ENCODE measurements around the gene CSF2RB.

CSF2RB gene

DNA sequence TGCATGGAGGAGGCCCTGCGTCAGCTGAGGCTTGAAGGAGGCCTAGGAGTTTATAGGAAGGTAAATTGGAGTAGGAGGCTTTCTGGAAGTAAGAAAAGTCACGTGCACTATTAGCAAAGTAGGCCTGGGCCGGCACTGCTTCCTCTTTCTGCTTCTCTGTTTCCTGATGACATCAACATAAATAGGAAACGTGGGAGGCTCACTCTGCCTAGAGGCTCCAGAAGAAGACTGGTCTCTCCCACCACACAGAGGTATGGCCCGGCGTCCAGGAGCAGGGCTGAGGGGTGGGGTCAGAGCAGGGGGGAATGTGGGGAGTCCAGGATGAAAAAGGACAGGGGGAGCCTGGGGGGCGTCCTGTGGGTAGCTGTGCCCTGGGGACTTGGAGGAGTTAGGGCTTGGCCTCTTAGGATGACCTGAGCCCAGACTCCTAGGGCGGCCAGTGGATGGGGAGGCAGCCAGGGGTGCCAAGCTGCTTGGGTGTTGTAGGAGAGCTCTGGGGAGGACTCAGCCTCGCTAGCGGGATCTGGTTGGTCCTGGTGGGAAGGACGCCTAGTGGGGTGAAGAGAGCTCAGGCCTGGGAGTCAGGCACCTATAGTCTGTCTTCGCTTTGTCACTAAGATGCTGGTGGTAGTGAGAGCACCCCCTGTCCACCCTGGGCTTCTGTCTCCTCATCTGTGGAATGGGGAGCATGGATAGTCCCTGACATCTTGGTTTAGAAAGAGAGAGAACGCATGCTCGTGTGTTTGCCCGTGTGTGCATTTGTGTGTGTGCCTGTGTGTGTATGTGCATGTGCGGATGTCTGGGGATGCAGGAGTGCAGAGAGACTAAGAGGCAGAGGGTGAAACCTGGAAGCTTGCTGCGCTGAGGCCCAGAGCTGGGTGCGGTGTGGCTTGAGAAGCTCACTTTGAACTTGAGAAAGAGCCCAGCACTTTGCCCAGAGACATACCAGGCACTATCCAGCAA is at the start of gene CSF2RB:
CSF2RB (plus strand) TSS at position 202 of the 963 bp plus-strand sequence. CDS start 8,580 bp downstream, outside the sequence.
- DNase-seq, result peak; percentile 22

DNA sequence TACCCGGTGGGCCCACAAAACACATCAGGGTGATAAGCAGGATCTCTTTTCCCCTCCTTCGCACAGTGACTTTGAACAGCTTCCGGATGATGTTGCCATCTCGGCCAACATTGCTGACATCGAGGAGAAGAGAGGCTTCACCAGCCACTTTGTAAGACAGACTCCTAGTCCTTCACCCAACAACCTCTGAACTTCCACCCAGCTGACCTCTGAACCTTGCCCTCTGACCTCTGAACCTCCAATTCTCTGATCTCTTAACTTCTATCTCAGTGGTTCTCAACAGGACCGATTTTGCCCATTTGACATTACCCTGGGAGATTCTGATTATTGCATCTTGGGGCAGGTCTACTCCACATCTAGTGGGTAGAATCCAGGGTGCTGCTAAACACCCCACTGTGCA is 49.4 kb upstream of the CSF2RB start:
- no peak for DNase-seq

DNA sequence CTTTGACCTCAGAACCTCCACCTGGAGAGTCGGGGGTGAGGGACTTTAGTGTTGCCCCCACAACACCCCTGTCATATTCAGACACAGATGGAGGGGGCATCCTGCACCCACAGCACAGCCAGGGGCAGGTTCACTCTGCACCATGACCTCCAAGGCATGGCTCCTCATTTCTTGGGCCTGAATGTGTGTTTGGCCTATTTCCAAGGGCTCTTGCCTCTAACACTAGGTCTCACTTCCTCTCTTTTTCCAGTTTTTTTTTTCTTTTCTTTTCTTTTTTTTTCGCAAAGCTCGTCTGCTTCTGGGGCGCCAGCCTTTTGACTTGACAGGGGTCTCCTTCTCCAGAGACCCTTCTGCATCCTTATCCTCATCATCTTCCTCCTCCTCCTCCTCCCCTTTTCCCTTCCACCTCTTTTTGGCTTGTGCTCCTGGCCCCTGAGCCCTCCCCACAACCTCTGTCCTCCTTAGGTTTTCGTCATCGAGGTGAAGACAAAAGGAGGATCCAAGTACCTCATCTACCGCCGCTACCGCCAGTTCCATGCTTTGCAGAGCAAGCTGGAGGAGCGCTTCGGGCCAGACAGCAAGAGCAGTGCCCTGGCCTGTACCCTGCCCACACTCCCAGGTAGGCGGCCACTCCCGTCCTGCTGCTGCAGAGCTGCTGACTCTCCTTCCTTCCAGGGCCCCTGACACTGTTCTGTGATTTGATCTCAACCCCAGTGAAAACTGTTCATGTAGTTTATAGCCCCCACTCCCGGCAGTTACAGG is 48.8 kb upstream of the CSF2RB start:
- no peak for DNase-seq

DNA sequence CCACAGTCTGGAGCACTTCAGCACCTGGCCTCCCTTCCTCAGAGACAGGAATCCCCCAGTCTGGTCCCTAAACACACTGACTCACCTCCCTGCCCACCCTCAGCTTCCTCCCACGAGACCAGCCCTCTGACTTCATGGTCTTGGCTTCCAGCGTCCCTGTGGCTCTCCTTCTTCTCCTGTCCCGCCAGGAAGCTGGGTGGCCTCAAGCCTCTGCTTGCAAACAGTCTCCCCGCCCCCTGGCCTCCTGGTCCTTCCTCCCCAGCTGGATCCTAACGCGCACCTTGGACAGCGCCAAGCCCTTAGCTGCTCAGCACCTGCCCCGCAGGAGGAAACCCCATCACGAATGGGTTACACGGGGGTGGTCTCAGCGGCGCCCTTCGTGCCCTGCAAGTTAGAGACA is 48.1 kb upstream of the CSF2RB start:
- no peak for DNase-seq

DNA sequence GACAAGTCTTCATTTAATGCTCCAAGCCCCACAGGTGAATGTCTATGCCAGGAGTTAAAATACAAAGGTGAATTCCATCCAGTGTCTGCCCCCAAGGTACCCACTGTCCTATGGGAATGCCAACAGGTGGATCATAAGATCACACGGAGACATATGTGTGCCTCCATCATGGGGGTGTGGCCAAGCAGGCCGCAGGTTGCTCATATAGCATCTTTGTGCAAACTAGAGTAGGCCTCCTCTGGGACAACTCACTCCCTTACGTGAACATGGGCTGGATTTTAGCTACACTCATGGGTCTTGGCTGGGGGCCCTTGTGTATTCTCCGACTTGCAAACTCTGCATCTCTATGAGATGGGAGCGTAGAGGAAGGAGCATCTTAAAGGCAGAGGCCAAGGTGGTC is 45.7 kb upstream of the CSF2RB start:
- no peak for DNase-seq

DNA sequence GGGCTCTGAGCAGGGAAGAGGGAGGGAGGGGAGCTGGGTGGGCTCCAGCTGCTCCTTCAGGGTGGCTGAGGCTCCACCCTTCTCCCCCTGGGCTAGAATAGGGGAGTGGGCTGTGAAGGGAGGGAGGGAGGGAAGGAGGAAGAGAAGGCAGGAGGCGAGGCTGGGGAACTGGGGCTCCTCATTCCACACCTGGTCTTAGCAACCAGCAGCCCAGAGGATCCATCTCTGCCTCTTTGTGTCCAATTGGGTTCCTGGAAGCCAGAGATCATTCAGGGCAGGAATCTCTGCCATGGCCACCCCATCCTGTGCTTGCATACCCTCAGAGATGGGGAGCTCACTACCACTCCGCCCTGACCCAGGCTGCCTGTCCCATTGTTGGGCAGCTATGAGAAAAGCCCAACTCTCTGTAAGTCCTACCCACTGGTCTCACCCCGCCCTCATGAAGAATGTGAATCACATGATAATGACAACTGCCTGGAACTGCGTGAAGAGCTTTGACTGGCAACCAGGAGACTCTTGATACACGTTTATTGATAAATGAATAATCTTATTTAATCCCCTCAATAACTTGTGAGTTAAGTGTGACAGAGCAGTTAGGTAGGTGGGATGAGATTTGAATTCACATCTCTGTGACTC is 44.8 kb upstream of the CSF2RB start:
- DNase-seq, result no peak

DNA sequence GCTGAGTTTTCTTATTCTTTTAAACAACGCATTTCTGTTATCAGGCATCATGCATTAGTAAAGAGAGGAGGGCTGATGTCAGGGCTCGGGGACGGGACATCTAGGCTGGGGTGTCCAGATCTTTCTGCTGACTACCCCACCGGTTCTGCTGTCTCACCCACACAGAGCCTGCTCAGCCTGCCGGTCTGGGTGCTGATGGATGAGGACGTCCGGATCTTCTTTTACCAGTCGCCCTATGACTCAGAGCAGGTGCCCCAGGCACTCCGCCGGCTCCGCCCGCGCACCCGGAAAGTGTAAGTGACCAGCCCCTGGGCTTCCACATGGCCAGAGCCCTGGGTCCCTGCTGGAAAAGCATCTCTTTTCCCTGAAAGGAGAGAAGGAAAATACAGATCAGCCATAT is 43.2 kb upstream of the CSF2RB start:
- DNase-seq, result no peak

DNA sequence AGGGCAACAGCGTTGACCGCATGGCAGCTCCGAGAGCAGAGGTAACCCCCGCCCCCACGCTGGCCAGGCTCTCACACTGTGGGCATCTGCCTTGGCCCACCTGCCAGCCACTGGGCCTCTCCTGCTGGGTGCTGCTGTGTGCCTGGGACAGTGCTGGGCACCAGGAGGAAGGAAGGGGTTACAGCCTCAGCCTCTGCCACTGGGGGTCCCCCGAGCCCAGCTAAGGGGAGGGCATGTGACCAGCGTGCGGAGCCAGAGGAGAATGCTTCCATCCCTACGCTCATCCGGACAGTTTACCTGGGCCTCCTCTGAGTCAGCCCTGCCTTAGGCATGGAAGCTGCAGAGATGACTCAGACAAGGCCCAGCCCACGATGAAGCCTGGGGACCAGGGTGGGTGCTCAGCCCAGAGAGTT is 41.8 kb upstream of the CSF2RB start:
- DNase-seq, result no peak

DNA sequence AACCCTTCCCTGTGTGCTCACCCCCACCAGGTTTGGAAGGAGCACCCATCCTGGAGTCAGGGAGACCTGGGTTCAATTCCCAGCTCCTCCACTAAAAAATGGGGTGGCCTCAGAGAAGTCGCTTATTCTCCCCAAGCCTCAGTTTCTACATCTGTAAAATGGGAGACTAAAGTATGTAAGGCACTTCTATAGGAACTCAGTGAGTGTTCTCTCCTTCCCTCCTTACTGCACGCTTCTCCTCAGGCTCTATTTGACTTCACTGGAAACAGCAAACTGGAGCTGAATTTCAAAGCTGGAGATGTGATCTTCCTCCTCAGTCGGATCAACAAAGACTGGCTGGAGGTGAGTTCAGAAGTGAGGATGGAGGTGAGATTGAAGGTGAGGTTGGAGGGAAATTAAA is 41.3 kb upstream of the CSF2RB start:
- DNase-seq, result no peak

DNA sequence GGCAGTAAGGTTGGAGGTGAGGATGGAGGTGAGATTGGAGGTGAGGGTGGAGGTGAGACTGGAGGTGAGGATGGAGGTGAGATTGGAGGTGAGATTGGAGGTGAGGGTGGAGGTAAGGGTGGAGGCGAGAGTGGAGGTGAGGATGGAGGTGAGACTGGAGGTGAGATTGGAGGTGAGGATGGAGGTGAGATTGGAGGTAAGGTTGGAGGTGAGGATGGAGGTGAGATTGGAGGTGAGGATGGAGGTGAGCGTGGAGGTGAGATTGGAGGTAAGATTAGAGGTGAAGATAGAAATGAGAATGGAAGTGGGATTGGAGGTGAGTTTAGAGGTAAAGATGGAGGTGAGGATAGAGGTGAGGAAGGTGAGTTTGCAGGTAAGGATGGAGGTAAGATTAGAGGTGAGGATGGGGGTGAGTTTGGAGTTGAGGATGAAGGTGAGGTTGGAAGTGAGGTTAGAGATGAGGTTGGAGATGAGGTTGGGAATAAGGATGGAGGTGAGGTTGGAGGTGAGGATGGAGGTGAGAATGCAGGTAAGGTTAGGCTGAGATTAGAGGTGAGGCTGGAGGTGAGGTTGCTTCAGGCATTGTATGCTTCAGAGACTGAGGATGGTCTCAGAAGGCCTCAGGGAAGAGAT is 40.4 kb upstream of the CSF2RB start:
- no peak for DNase-seq

DNA sequence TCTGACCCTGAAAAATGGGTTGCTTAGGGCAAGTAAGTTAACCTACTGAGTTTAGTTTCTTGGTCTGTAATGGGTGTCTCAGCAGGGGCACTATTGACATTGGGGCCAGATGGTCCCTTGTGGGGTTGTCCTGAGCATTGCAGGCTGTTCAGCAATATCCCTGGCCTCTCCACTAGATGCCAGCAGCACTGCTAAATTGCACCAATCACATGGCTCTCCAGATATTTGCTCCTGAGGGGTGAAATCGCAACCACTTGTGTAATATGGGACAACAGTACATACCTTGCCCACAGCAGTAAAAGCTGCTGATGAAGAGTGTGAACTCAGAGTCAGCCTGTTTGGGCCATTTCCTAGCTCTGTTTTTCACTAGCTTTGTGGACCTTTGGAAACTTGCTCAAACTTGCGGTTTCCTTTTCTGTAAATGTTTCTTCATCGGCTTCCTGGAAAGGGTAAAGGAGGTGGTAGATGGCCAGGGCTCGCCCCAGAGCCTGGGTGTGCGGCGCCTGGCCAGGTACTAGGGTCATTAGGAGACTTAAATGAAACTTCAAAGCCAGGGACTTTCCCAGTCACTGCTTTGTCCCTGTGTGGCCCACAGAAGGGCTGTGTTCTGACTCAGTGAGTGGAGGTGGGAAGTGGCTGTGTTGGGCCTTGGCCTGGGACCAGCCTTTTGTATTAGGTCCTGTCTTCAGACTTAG is 39.7 kb upstream of the CSF2RB start:
- DNase-seq, result peak; percentile 50

DNA sequence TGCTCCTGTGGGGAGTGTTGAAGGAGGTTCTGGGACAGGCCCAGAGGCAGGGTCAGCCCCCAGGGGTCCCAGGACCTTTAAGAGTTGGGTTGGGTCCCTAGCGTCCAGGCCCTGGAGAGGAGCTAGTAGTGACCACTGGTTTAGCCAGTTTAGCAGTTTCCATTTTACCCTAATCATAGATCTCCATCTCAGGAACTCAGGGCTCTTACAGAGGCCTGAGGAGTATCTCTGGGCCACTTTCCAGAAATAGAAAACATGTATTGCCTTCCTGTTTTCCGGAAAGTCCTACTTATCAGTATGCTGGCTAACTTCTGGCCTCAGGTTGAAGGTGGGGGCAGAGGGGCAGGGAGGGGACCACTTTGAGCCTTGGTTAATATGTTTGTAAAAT is 39.1 kb upstream of the CSF2RB start:
- DNase-seq, result no peak

DNA sequence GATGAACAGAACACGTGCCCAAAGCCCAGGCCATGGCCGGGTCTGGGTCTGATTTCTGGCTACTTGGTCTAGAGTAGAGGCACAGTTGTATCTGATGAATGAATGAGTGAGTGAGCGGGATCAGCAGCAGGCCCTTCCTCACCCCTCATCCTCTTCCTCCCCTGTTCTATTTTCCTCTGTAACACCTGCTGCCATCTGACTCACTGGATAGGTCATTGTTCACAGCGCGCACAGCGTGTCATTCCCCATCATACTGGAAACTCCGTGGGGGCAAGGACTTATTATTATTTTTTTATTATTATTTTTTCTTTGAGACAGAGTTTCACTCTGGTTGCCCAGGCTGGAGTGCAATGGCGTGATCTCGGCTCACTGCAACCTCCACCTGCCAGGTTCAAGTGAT is 38.7 kb upstream of the CSF2RB start:
- DNase-seq, result no peak

DNA sequence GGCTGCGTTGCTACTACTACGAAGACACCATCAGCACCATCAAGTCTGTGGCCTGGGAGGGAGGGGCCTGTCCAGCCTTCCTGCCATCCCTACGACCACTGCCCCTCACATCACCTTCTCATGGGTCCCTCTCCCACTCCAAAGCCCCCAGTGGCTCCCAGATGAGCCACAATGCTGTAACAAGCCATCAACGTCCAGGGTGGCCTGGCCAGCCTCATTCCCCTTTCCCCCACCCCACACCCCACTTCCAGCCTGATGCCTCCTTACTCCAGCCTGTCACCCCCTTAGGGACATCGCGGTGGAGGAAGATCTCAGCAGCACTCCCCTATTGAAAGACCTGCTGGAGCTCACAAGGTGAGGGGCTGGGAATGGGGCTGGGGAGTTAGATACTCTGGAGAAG is 37.7 kb upstream of the CSF2RB start:
- DNase-seq, result no peak

DNA sequence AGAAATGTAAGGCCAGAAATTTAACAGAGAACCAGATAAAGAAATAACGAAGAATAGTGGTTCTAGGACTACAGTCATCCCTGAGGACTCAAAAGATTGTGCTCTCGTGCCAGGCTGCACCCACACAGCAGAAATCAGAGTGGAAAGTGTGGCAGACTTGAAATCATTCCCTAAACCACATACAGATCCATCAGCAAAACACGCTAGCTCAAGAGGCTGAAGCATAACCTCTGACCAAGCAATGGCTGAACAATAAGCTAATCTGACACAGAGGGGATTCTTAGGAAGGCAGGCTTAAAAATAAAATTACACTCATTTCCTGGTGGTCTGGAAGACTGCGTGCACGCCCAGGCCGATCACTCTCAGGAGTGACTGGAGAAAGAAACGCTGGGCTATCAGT is 33.7 kb upstream of the CSF2RB start:
- DNase-seq, result no peak

DNA sequence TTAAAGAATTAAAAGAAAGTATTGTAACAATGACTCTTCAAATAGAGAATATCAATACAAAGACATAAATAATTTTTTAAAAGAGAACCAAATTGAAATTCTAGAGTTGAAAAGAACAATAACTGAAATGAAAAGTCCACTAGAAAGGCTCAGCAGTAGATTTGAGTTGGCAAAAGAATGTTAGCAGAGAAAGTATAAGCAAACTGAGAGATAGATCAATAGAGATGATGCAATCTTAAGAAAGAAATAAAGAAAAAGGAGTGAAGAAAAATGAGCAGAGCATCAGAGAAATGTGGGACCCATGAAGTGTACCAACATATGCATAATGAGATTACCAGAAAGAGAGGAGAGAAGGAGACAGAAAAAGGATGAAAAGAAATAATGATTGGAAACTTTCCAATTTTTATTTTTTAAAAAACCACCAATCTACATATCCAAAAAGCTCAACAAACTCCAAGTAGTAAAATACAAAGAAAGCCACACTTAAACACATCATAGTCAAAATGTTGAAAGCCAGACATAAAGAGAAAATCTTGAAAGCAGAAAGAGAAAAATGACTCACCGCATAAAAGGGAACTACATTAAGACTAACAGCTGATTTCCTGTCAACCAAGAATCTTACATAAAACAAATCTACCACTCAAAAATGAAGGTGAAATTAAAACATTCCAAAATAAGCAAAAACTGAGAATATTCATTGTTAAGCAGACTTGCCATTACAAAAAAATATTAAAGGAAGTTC is 31.8 kb upstream of the CSF2RB start:
- no peak for DNase-seq

DNA sequence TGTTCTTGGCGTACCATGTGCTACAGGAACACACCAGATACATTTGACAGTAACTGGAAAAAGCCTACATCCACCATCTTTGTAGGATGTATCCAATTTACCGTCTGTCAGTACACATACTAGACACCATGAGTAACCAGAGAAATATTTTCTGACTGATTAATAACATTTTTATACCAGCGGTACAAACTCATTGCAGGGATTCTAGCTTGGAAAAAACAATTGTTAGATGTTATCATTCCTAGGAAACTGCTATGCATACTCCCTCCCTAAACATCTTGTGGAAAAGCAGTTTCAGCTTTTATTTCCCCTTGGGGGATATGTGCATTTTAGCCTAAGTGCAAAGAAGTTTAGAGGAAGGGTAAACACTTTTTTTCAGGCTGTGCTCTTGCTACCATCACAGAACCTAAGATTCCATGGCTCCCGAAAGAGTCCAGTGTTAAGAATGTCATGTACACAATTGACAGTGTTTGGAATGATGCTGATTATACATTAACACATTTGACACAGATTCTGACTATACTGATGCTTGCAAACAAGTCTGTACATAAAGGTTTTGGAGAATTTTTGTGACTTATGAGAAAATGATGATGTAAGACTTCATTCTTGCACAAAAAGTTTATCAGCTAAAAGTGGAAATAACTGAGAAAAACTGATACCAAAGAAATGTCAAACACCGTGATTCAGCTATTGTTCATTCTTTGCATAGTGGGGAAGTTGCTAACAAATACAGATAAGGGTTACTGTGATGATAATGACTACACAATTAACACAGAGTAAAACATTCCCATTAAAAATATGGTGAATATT is 28.9 kb upstream of the CSF2RB start:
- no peak for DNase-seq

DNA sequence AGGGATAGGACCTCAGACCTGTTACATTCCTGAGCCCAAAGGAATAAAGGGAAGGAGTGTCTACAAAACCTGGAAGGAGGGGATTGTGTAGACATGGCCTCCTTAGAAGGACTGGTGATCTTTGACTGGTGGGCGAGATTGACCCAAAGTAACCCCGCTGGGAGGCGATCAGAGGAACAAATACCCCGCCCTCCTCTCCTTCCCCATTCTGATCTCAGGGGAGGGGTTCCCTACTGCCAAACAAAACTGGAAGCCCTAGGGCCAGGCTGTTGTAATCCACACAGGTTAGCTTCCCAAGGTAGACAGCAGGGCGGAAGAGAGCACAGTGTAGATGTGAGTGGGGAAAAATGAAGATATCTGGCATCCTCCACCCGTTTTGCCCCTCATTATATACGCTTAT is 28.0 kb upstream of the CSF2RB start:
- no peak for DNase-seq

DNA sequence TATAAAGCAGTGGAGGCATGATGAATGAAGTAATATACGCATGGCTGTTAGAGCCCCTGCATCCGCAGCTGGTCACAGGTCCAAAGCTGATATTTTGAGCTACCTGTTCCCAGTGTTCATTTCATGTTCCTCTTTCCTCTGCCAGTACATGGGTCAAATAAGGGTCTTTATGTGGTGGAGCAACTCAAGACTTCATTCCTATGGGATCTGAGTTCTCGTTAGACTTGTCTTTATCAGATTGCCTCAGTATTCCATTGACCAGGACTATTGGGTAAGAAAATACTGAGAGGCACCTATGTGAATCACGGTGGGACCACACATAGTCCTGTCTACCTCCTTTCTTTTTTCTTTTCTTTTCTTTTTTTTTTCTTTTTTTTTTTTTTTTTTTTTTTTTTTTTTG is 27.4 kb upstream of the CSF2RB start:
- no peak for DNase-seq

DNA sequence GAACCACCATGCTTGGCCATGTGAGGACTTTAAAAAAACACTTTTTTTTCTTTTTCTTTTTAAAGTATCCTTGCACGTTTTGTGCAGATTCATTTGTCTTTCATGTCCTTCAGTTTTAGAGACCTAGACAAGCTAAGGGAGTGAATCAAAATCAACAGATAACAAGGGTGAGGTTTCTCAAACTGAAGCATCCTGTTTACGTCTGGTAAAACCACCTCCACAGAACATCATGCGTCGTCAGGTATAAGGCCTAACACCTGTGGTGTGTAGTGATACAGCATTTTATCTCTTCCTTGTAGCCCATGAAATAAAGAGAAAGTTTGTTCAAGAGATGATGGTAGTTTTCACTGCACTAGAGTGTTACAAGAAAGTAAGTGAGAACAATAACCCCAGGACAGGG is 26.3 kb upstream of the CSF2RB start:
- peak; percentile 33 for DNase-seq

DNA sequence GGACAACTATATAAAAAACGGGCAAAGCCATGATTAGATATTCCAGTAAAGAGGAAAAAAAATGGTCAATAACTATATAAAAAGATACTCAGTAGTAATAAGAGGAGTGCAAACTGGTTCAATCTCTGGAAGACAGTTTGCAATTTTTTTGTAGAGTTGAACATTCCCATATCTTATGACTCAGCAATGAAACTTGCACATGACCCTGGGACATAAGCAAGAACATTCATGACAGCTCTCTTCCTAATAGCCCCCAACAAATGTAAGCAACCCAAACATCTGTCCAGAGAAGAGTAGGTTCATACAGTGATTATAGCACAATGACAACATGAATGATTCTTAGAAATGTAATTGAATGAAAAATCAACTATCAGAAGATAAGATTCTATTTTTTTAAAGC is 21.8 kb upstream of the CSF2RB start:
- DNase-seq, result no peak
